PC-3 (cell line): ENCODE measurements around the gene ST3GAL5. TPM values are rescaled to one million over a fixed set of nuclear protein-coding genes. Genes with fewer than 3 reads are reported as not detected.

Source experiments
- ATAC-seq: fragments of 200-7000 bp; cut with Tn5 transposase; 2 replicates; pipeline ENCODE4 v1.9.1; 2020; ENCODE audit warnings: mild to moderate bottlenecking, moderate library complexity
- BruUV-seq: library from RNA; stranded (reverse); fragments of 400-500 nt; replicated peaks from 2 replicates; lab custom pipeline; 2021; lab: Mats Ljungman, UMichigan
- CTCF ChIA-PET: fragments of 300-600 bp; sonication (Branson Sonifier 250); formaldehyde crosslinking; loops from one replicate; lab custom pipeline; 2022; ENCODE audit warnings: antibody characterized with exemption; lab: Charles Lee
- POLR2A ChIA-PET: fragments of 300-600 bp; sonication (Branson Sonifier 250); formaldehyde crosslinking; loops from one replicate; lab custom pipeline; 2022; ENCODE audit warnings: antibody characterized with exemption; ENCODE audit not compliant: unreplicated experiment; lab: Charles Lee
- DNase-seq: peaks from one replicate; pipeline ENCODE4 v3.0.0-alpha.2; 2015
- H2AFZ ChIP-seq: fragments of 300-600 bp; sonication (generic); 2 replicates; pipeline ENCODE4 v1.6.0; 2016; ENCODE audit warnings: antibody characterized with exemption, low read length
- H3F3A ChIP-seq: fragments of 300-600 bp; sonication (generic); one replicate; pipeline ENCODE4 v1.6.0; 2017; ENCODE audit warnings: antibody characterized with exemption, low read length, control low read depth, mild to moderate bottlenecking; ENCODE audit not compliant: unreplicated experiment
- H3K27ac ChIP-seq: fragments of 300-600 bp; sonication (generic); 2 replicates; pipeline ENCODE4 v1.5.1; 2016; ENCODE audit warnings: mild to moderate bottlenecking, low read length
- H3K27me3 ChIP-seq: fragments of 300-600 bp; sonication (generic); 2 replicates; pipeline ENCODE4 v1.6.1; 2016; ENCODE audit warnings: low read length, mixed read lengths
- H3K36me3 ChIP-seq: fragments of 300-600 bp; sonication (generic); 2 replicates; pipeline ENCODE4 v1.6.1; 2016; ENCODE audit warnings: low read depth, mixed run types, low read length, mixed read lengths
- H3K4me1 ChIP-seq: fragments of 300-600 bp; sonication (generic); 2 replicates; pipeline ENCODE4 v1.5.1; 2016; ENCODE audit warnings: low read length; ENCODE audit not compliant: insufficient read depth
- H3K4me2 ChIP-seq: fragments of 300-600 bp; sonication (generic); 2 replicates; pipeline ENCODE4 v1.6.0; 2016; ENCODE audit warnings: low read length
- H3K4me3 ChIP-seq: fragments of 300-600 bp; sonication (generic); 2 replicates; pipeline ENCODE4 v1.5.1; 2016; ENCODE audit warnings: mild to moderate bottlenecking, low read length, mixed read lengths
- H3K79me2 ChIP-seq: fragments of 300-600 bp; sonication (generic); 2 replicates; pipeline ENCODE4 v1.6.1; 2017; ENCODE audit warnings: low read length, mixed read lengths
- H3K9ac ChIP-seq: fragments of 300-600 bp; sonication (generic); 2 replicates; pipeline ENCODE4 v1.6.0; 2016; ENCODE audit warnings: mild to moderate bottlenecking, low read length
- H3K9me2 ChIP-seq: fragments of 300-600 bp; sonication (generic); replicated peaks from 2 replicates; pipeline ENCODE4 v1.6.1; 2016; ENCODE audit warnings: mixed run types, low read length, mixed read lengths
- H3K9me3 ChIP-seq: fragments of 300-600 bp; sonication (generic); 2 replicates; pipeline ENCODE4 v1.6.1; 2016; ENCODE audit warnings: low read length, mixed read lengths
- H4K20me1 ChIP-seq: fragments of 300-600 bp; sonication (generic); 2 replicates; pipeline ENCODE4 v1.6.1; 2016; ENCODE audit warnings: low read length, mixed read lengths
- CTCF ChIP-seq: fragments of 300-600 bp; sonication (generic); conservative IDR thresholded peaks from 2 replicates; pipeline ENCODE4 v1.5.1; 2017; ENCODE audit warnings: antibody characterized with exemption, low read depth, mild to moderate bottlenecking, low read length
- EZH2 ChIP-seq: fragments of 300-600 bp; sonication (generic); IDR thresholded peaks from one replicate; pipeline ENCODE4 v1.6.1; 2017; ENCODE audit warnings: antibody characterized with exemption, mild to moderate bottlenecking, low read length; ENCODE audit not compliant: unreplicated experiment
- EZH2phosphoT487 ChIP-seq: fragments of 300-600 bp; sonication (generic); IDR thresholded peaks from 2 replicates; pipeline ENCODE4 v1.6.1; 2018; ENCODE audit warnings: mild to moderate bottlenecking, antibody characterized with exemption, low read length, borderline replicate concordance
- intact Hi-C: fragments of 100-400 bp; cut with micrococcal nuclease; formaldehyde crosslinking; loops from 2 replicates; pipeline ENCODE4 v1.9.0; 2023
- total RNA-seq: library from RNA; depleted of rRNA; stranded (reverse); fragments of >200 nt; gene quantifications from 2 replicates; pipeline ENCODE4 v1.2.3, GENCODE V29; 2014

ST3GAL5 gene
- total RNA-seq, 1 experiment from 2014 or later = 0.87 TPM

GRCh38 chr2:85905891-85906290 lies 17.1 kb upstream of the ST3GAL5 start:
- H3K9me3 ChIP-seq = no peaks in the 10 kb centered on the region
- no peak overlapping the region for H3K27ac ChIP-seq
- H3K79me2 ChIP-seq = no peaks in the 10 kb centered on the region
- CTCF ChIA-PET = no interaction called here
- no peaks in the 10 kb centered on the region for H3K27me3 ChIP-seq
- no peak overlapping the region for H3K4me2 ChIP-seq
- POLR2A ChIA-PET = no interaction called here
- ATAC-seq = no peak
- DNase-seq = no peak
- TF ChIP-seq EZH2 = no peak
- no peak for TF ChIP-seq CTCF
- no peak for TF ChIP-seq EZH2phosphoT487
- no peaks in the 10 kb centered on the region for H3K9me2 ChIP-seq
- no peak overlapping the region for H2AFZ ChIP-seq
- H3K36me3 ChIP-seq = no peaks in the 10 kb centered on the region
- intact Hi-C loops = no loop called here
- H3K9ac ChIP-seq = no peak overlapping the region
- H3F3A ChIP-seq = no peaks in the 10 kb centered on the region
- no TSS peak for BruUV-seq
- H3K4me1 ChIP-seq = peaks cover 5% of the 10 kb centered on the region; the same call in 1 of the 2 replicates
- H4K20me1 ChIP-seq = no peaks in the 10 kb centered on the region
- no peak overlapping the region for H3K4me3 ChIP-seq

GRCh38 chr2:85905187-85905666 lies 16.4 kb upstream of the ST3GAL5 start:
- no peak for ATAC-seq

More at GRCh38 chr2:85905187-85905666, 16.4 kb upstream of the ST3GAL5 start:
- H3K4me3 ChIP-seq = no peak overlapping the region
- no peak overlapping the region for H2AFZ ChIP-seq
- no peaks in the 10 kb centered on the region for H3K9me2 ChIP-seq
- DNase-seq = no peak
- H3K9me3 ChIP-seq = no peaks in the 10 kb centered on the region
- no peaks in the 10 kb centered on the region for H3K27me3 ChIP-seq
- H3F3A ChIP-seq = no peaks in the 10 kb centered on the region
- H4K20me1 ChIP-seq = no peaks in the 10 kb centered on the region
- POLR2A ChIA-PET = no interaction called here
- BruUV-seq = no TSS peak
- no peak overlapping the region for H3K4me2 ChIP-seq
- H3K4me1 ChIP-seq = peaks cover 5% of the 10 kb centered on the region; the same call in 1 of the 2 replicates
- H3K27ac ChIP-seq = no peak overlapping the region
- CTCF ChIA-PET = no interaction called here
- no peak overlapping the region for H3K9ac ChIP-seq
- no peak for TF ChIP-seq EZH2
- TF ChIP-seq CTCF = no peak
- TF ChIP-seq EZH2phosphoT487 = no peak
- intact Hi-C loops = no loop called here
- no peaks in the 10 kb centered on the region for H3K36me3 ChIP-seq
- H3K79me2 ChIP-seq = no peaks in the 10 kb centered on the region
